Measurements from ENCODE around the gene OR8A1. TPM values are rescaled to one million over a fixed set of nuclear protein-coding genes. Genes with fewer than 3 reads are reported as not detected.
"Not testable (repeated sequence)": the region's sequence is repeated elsewhere in the genome, so short reads cannot be mapped to it uniquely, and the experiment has no call there.

The OR8A1 gene
- total and polyA plus RNA-seq, 4 donors = 0.03 TPM; not detected in 3

- no peaks in the 10 kb centered on the region for H3K4me1 ChIP-seq (ENCODE audit: control insufficient read depth, insufficient read depth, low read length)
- no peak overlapping the region for H3K27ac ChIP-seq (ENCODE audit: low read depth, low read length)
- H3K27me3 ChIP-seq (ENCODE audit: control insufficient read depth, insufficient read depth, low read length) = no peaks in the 10 kb centered on the region
- H3K36me3 ChIP-seq (ENCODE audit: control insufficient read depth, insufficient read depth, low read length) = no peaks in the 10 kb centered on the region
- no CpG with 5 or more reads among the region's 3 CpGs for WGBS (ENCODE audit: insufficient coverage)
- no peaks in the 10 kb centered on the region for H3K9me3 ChIP-seq (ENCODE audit: control insufficient read depth, insufficient read depth, low read length)
- no peak overlapping the region for H3K4me3 ChIP-seq (ENCODE audit: low read depth, low read length)
- DNase-seq (ENCODE audit: low read depth in 4 of 6, low spot score in 6 of 6) = peak; percentile 31 to 92 (median 66)
Observed at GRCh38 chr11:124586238-124586860, 16.6 kb downstream of the OR8A1 start.

DNA sequence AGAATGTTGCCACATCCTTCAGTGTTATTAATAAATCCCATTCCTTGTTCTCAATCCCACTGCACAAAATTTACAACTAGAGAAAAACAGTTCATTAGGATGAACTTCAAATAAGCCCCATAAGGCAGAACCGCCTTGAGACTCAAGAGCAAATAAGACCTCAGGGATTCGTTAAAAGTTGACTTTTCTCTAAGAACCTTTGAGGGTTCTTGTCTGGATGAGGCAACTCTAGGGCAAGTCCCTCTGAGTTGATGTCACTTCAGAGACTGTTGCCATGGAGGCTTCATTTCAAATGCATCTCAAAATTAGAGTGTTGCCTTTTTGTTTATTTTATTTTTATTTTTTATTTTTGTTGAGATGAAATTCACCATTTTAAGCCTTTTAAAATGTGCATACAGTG is 21.6 kb downstream of the OR8A1 start:
- Histone ChIP-seq H3K27ac (ENCODE audit: low read depth, low read length) (no peak overlapping the region), H3K4me3 (ENCODE audit: low read depth, low read length) (no peak overlapping the region), H3K9me3 (ENCODE audit: control insufficient read depth, insufficient read depth, low read length) (no peaks in the 10 kb centered on the region), H3K27me3 (ENCODE audit: control insufficient read depth, insufficient read depth, low read length) (no peaks in the 10 kb centered on the region), H3K36me3 (ENCODE audit: control insufficient read depth, insufficient read depth, low read length) (no peaks in the 10 kb centered on the region), H3K4me1 (ENCODE audit: control insufficient read depth, insufficient read depth, low read length) (no peaks in the 10 kb centered on the region)
- WGBS (ENCODE audit: insufficient coverage) = 90% methylated on average over 2 of the region's 2 CpGs
- no peak for DNase-seq (ENCODE audit: low read depth in 4 of 6, low spot score in 6 of 6)

DNA sequence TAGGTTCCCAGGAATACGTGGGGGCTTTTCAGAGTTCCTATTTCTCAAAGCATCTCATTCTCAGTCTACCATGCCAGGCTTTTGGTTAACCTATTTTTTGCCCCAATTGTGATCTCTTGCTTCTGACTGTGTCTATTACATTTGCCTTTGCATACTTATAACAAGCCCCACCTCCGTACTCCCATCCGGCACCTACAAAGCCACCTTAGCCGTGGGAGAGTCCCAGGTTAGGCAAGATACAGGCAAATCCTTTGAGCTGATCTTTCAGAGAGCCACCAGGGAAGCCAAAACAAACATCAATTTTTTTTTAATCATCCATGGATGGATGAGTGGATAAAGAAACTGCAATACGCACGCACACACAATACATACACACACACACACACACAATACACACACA is 22.8 kb downstream of the OR8A1 start:
- no peak for DNase-seq (ENCODE audit: low read depth in 4 of 6, low spot score in 6 of 6)
- 100% methylated on average over 1 of the region's 6 CpGs for WGBS (ENCODE audit: insufficient coverage)
- Histone ChIP-seq H3K4me1 (ENCODE audit: control insufficient read depth, insufficient read depth, low read length) (no peaks in the 10 kb centered on the region), H3K4me3 (ENCODE audit: low read depth, low read length) (no peak overlapping the region), H3K36me3 (ENCODE audit: control insufficient read depth, insufficient read depth, low read length) (no peaks in the 10 kb centered on the region), H3K9me3 (ENCODE audit: control insufficient read depth, insufficient read depth, low read length) (no peaks in the 10 kb centered on the region), H3K27ac (ENCODE audit: low read depth, low read length) (no peak overlapping the region), H3K27me3 (ENCODE audit: control insufficient read depth, insufficient read depth, low read length) (no peaks in the 10 kb centered on the region)

DNA sequence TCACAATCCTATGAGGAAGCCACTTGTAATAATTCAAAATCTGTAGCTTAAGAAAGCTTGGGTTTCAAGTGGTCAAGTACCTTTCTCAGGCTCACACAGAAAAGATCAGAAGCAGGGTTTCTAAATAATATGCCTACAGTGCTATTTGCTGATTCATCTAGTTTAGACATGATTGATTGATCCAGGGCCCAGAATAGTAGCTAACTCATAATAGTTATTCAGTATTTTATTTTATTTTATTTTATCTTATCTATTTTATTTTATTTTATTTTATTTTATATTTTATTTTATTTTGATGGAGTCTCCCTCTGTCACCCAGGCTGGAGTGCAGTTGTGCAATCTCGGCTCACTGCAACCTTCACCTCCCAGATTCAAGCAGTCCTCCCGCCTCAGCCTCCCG is 25.5 kb downstream of the OR8A1 start:
- 100% methylated on average over 1 of the region's 3 CpGs for WGBS (ENCODE audit: insufficient coverage)
- Histone ChIP-seq H3K4me3 (ENCODE audit: low read depth, low read length) (no peak overlapping the region), H3K36me3 (ENCODE audit: control insufficient read depth, insufficient read depth, low read length) (no peaks in the 10 kb centered on the region), H3K9me3 (ENCODE audit: control insufficient read depth, insufficient read depth, low read length) (no peaks in the 10 kb centered on the region), H3K27me3 (ENCODE audit: control insufficient read depth, insufficient read depth, low read length) (no peaks in the 10 kb centered on the region), H3K27ac (ENCODE audit: low read depth, low read length) (no peak overlapping the region), H3K4me1 (ENCODE audit: control insufficient read depth, insufficient read depth, low read length) (no peaks in the 10 kb centered on the region)
- DNase-seq (ENCODE audit: low read depth in 4 of 6, low spot score in 6 of 6) = no peak

DNA sequence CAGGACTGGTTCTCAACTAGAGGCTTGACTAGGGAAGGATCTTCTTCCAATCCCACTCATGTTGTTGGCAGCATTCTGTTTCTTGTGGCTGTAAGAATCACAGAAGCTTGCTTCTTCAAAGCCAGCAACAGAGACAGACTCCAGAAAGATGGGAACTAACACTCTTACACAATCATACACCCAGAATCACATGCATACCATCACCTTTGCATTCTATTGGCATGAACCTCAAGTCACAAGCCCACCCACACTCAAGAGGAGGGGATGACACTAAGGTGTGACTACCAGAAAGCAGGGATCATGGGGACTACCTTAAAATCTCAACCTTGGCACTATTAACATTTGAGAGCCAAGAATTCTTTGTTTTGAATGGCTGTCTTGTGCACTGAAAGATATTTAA is 27.8 kb downstream of the OR8A1 start:
- Histone ChIP-seq H3K27me3 (ENCODE audit: control insufficient read depth, insufficient read depth, low read length) (no peaks in the 10 kb centered on the region), H3K27ac (ENCODE audit: low read depth, low read length) (no peak overlapping the region), H3K4me1 (ENCODE audit: control insufficient read depth, insufficient read depth, low read length) (no peaks in the 10 kb centered on the region), H3K9me3 (ENCODE audit: control insufficient read depth, insufficient read depth, low read length) (no peaks in the 10 kb centered on the region), H3K36me3 (ENCODE audit: control insufficient read depth, insufficient read depth, low read length) (no peaks in the 10 kb centered on the region), H3K4me3 (ENCODE audit: low read depth, low read length) (no peak overlapping the region)
- DNase-seq (ENCODE audit: low read depth in 4 of 6, low spot score in 6 of 6) = no peak

GRCh38 chr11:124600621-124601320 is 31.0 kb downstream of the OR8A1 start:
- no CpG with 5 or more reads among the region's 5 CpGs for WGBS (ENCODE audit: insufficient coverage)
- Histone ChIP-seq H3K36me3 (ENCODE audit: control insufficient read depth, insufficient read depth, low read length) (no peaks in the 10 kb centered on the region), H3K27ac (ENCODE audit: low read depth, low read length) (no peak overlapping the region), H3K9me3 (ENCODE audit: control insufficient read depth, insufficient read depth, low read length) (no peaks in the 10 kb centered on the region), H3K4me3 (ENCODE audit: low read depth, low read length) (no peak overlapping the region), H3K27me3 (ENCODE audit: control insufficient read depth, insufficient read depth, low read length) (no peaks in the 10 kb centered on the region), H3K4me1 (ENCODE audit: control insufficient read depth, insufficient read depth, low read length) (no peaks in the 10 kb centered on the region)
- DNase-seq (ENCODE audit: low read depth in 4 of 6, low spot score in 6 of 6) = peak in 1 of 6 donors; percentile 70

- H3K4me3 ChIP-seq (ENCODE audit: low read depth, low read length) = no peak overlapping the region
- no peaks in the 10 kb centered on the region for H3K9me3 ChIP-seq (ENCODE audit: control insufficient read depth, insufficient read depth, low read length)
- H3K27me3 ChIP-seq (ENCODE audit: control insufficient read depth, insufficient read depth, low read length) = no peaks in the 10 kb centered on the region
- 90% methylated on average over 3 of the region's 3 CpGs for WGBS (ENCODE audit: insufficient coverage)
- H3K36me3 ChIP-seq (ENCODE audit: control insufficient read depth, insufficient read depth, low read length) = no peaks in the 10 kb centered on the region
- H3K27ac ChIP-seq (ENCODE audit: low read depth, low read length) = no peak overlapping the region
- H3K4me1 ChIP-seq (ENCODE audit: control insufficient read depth, insufficient read depth, low read length) = no peaks in the 10 kb centered on the region
- DNase-seq (ENCODE audit: low read depth in 4 of 6, low spot score in 6 of 6) = no peak
Observed at GRCh38 chr11:124602193-124602592, 32.4 kb downstream of the OR8A1 start.

DNA sequence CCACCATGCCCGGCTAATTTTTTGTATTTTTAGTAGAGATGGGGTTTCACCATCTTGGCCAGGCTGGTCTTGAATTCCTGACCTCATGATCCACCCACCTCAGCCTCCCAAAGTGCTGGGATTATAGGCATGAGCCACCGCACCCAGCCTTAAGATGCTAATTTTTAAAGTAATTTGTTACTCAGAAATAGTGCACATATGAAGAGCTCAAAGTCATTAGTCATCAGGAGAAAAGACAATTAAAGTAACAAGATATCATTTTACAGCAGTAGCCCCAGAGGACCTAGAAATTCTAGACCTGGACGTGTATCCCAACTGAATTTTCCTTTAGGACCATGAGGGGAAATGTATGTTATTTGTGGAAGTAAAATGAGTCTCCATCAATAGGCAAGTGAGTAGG is 32.9 kb downstream of the OR8A1 start:
- H3K9me3 ChIP-seq (ENCODE audit: control insufficient read depth, insufficient read depth, low read length); H3K36me3 ChIP-seq (ENCODE audit: control insufficient read depth, insufficient read depth, low read length); H3K4me1 ChIP-seq (ENCODE audit: control insufficient read depth, insufficient read depth, low read length); H3K27ac ChIP-seq (ENCODE audit: low read depth, low read length); H3K4me3 ChIP-seq (ENCODE audit: low read depth, low read length); H3K27me3 ChIP-seq (ENCODE audit: control insufficient read depth, insufficient read depth, low read length); DNase-seq (ENCODE audit: low read depth in 4 of 6, low spot score in 6 of 6): not testable (repeated sequence)
- no CpG with 5 or more reads among the region's 3 CpGs for WGBS (ENCODE audit: insufficient coverage)

GRCh38 chr11:124605719-124606118 is 35.9 kb downstream of the OR8A1 start:
- Histone ChIP-seq H3K4me3 (ENCODE audit: low read depth, low read length) (no peak overlapping the region), H3K36me3 (ENCODE audit: control insufficient read depth, insufficient read depth, low read length) (no peaks in the 10 kb centered on the region), H3K27me3 (ENCODE audit: control insufficient read depth, insufficient read depth, low read length) (no peaks in the 10 kb centered on the region), H3K9me3 (ENCODE audit: control insufficient read depth, insufficient read depth, low read length) (no peaks in the 10 kb centered on the region), H3K4me1 (ENCODE audit: control insufficient read depth, insufficient read depth, low read length) (no peaks in the 10 kb centered on the region), H3K27ac (ENCODE audit: low read depth, low read length) (no peak overlapping the region)
- WGBS (ENCODE audit: insufficient coverage) = 83% methylated on average over 2 of the region's 3 CpGs
- no peak for DNase-seq (ENCODE audit: low read depth in 4 of 6, low spot score in 6 of 6)

DNA sequence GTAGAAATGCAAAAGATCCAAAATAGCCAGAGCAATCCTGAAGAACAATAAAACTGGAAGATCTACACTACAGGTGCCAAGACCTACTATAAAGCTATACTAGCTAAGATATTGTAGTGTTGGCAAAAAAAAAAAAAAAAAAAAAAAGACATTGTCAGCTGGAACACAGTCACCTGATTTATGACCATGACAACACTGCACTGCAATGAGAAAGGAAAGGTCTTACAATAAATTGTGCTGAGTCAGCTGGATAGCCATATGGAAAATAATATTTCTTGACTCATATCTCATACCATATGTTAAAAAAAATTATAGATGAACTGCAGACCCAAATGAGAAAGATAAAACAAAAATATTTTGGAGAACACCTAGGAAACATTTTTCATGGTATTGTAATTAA is 38.4 kb downstream of the OR8A1 start:
- Histone ChIP-seq H3K9me3 (ENCODE audit: control insufficient read depth, insufficient read depth, low read length) (no peaks in the 10 kb centered on the region), H3K27me3 (ENCODE audit: control insufficient read depth, insufficient read depth, low read length) (no peaks in the 10 kb centered on the region), H3K4me3 (ENCODE audit: low read depth, low read length) (no peak overlapping the region), H3K36me3 (ENCODE audit: control insufficient read depth, insufficient read depth, low read length) (no peaks in the 10 kb centered on the region), H3K4me1 (ENCODE audit: control insufficient read depth, insufficient read depth, low read length) (no peaks in the 10 kb centered on the region), H3K27ac (ENCODE audit: low read depth, low read length) (no peak overlapping the region)
- no peak for DNase-seq (ENCODE audit: low read depth in 4 of 6, low spot score in 6 of 6)

Data from spinal cord (tissue), 10 donors.